BLaER1 (cell line): ENCODE results near the gene ARRDC1.
A peak's percentile ranks its signal among the peaks of the same experiment; 100 is the strongest.

Experiments
- H3K27ac ChIP-seq: shearing (Covaris generic); formaldehyde crosslinking; 2 replicates; pipeline ENCODE4 v1.8.1; 2022
- H3K27me3 ChIP-seq: shearing (Covaris generic); formaldehyde crosslinking; 2 replicates; pipeline ENCODE4 v1.8.1; 2022
- H3K36me3 ChIP-seq: shearing (Covaris generic); formaldehyde crosslinking; 2 replicates; pipeline ENCODE4 v1.8.1; 2022
- H3K4me1 ChIP-seq: shearing (Covaris generic); formaldehyde crosslinking; 2 replicates; pipeline ENCODE4 v1.8.1; 2022
- H3K4me2 ChIP-seq: shearing (Covaris generic); formaldehyde crosslinking; 2 replicates; pipeline ENCODE4 v1.8.1; 2022
- H3K4me3 ChIP-seq: shearing (Covaris generic); formaldehyde crosslinking; 2 replicates; pipeline ENCODE4 v1.8.1; 2022
- H3K9ac ChIP-seq: shearing (Covaris generic); formaldehyde crosslinking; 2 replicates; pipeline ENCODE4 v1.8.1; 2022
- H3K9me3 ChIP-seq: shearing (Covaris generic); formaldehyde crosslinking; 2 replicates; pipeline ENCODE4 v1.8.1; 2022
- H4K20me1 ChIP-seq: shearing (Covaris generic); formaldehyde crosslinking; 2 replicates; pipeline ENCODE4 v1.8.1; 2022
- Cebpa-rat ChIP-seq: shearing (Covaris generic); IDR thresholded peaks from 2 replicates; pipeline ENCODE4 v1.8.1; 2022

The ARRDC1 gene

DNA sequence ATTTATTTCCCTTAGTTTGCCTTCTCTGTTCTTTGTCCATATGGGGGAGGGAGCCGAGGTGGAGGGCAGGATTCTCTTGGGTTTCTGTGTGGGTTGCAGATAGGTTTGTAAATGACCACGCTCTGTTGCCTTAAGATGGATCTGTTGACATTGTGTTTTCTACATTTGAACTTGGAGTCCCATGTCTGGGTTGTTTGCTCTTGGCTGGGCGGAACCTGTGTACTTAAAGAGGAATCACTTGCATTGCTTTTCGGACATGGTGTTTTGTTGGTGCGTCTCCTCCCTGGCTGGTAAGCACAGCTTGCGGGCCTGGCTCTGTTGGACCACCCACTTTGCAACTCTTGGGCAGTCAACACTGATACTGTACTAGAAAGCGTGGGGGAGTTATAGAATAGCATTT, 59.2 kb downstream of the ARRDC1 start:
- Histone ChIP-seq H3K27ac (no peak overlapping the region), H3K4me1 (peaks cover 59% of the 10 kb centered on the region)

More for the DNA sequence above, 59.2 kb downstream of the ARRDC1 start:
- H3K9ac ChIP-seq, result no peak overlapping the region
- H3K27me3 ChIP-seq, result no peaks in the 10 kb centered on the region
- no peak for TF ChIP-seq Cebpa-rat
- peaks cover 64% of the 10 kb centered on the region for H3K36me3 ChIP-seq
- H4K20me1 ChIP-seq, result peaks cover 100% of the 10 kb centered on the region
- H3K4me3 ChIP-seq, result no peak overlapping the region
- no peaks in the 10 kb centered on the region for H3K9me3 ChIP-seq
- H3K4me2 ChIP-seq, result peak overlapping the region; percentile 32
